ENCODE data around the gene MRAP.
"Not testable (repeated sequence)": the region's sequence is repeated elsewhere in the genome, so short reads cannot be mapped to it uniquely, and the experiment has no call there.

Gene MRAP

DNA sequence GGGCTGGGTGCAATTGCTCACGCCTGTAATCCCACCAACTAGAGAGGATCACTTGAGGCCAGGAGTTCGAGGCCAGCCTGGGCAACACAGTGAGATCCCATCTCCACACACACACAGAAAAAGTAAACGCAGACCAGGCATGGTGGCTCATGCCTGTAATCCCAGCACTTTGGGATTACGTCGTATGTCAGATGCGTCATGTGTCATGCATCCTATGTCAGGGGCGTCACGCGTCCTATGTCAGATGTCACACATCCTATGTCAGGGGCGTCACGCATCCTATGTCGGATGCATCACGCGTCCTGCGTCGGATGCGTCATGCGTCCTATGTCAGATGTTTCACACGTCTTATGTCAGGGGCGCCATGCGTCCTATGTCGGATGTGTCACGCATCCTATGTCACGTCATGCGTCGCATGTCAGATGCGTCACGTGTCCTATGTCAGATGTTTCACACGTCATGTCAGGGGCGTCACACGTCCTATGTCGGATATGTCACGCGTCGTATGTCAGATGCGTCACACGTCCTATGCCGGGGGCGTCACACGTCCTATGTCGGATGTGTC, 1.5 kb downstream of the MRAP start:
- DNase-seq: no peak

- no peak for DNase-seq
Measured at GRCh38 chr21:32301596-32301995, 2.9 kb downstream of the MRAP start.

DNA sequence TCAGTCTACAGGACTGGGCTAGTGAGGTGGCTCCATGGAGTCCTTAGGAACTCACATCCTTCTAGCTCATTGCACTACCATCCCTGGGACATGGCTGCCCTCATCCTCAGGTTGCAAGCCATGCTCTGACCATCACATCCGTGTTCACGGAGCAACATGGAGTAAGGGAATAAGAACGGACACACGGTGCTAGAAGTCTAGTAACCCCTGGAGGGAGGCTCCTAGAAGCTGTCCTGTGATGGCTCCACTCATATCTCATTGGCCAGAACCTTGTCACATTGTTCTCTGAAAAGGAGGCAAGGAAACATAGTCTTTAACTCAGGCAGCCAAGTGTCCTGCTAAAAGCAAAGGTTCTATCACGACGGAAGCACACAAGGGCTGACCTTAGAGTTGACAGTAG, 3.9 kb downstream of the MRAP start:
- DNase-seq: no peak

GRCh38 chr21:32303385-32303784, 4.7 kb downstream of the MRAP start:
- no peak for DNase-seq

GRCh38 chr21:32304998-32305397, 6.3 kb downstream of the MRAP start:
- DNase-seq: no peak

GRCh38 chr21:32306021-32306780, 7.5 kb downstream of the MRAP start:
- DNase-seq: no peak

DNA sequence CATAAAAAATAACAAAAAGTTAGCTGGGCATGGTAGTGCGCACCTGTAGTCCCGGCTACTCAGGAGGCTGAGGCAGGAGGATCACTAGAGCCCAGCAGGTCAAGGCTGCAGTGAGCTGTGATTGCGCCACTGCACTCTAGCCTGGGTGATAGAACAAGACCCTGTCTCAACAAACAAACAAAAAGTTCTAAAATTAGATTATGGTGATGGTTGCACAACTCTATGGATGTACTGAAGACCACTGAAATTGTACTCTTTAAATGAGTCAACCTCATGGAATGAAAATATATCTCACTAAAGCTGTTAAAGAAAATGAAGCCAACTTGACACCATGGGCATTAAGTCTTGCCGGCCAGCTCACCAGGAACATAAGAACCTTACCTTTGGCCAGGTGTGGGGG, 9.1 kb downstream of the MRAP start:
- DNase-seq: no peak

DNA sequence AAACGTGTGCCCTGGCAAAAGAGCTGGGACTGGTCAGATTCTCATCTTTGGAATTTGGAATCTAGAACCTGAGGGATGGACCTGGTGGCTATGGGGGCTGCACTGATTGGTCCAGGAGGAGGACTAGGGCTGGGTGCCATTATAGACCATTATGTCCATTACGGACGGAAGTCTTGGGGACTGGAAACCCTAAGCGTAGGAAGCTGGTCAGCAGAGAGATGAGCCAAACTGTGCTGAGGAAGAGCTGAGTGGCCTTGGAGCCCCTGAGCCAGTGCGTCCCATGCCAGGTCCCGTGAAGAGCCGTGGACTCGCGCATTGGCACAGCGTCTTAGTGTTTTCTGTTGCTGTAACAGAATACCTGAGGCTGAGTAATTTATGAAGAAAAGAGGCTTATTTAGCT, 10.0 kb downstream of the MRAP start:
- no peak for DNase-seq

DNA sequence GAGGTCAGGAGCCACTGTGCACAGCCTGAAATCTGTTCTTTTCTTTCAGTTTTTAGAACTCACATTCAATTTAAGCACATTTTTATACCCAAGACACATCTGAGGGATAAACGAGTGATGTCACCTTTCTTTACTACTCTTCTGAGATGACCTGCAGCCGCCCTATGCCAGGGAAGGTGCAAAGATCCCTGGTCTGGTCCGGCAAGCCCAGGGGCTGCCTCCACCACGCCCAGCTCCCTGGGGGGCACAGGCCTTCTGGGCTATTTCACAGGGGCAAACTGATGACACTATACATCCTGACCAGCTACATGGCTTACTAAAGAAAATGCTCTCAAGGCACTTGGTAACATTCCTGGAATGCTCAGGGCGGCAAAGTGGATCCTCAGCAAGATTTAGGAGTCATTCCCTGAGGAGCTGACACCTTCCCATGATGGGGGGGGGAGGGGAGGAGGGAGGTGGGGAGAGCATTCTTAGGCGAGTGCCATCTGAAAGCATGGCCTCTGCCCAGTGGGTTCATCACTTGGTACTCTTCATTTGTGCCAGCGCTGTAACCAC, 11.3 kb downstream of the MRAP start:
- no peak for DNase-seq

DNA sequence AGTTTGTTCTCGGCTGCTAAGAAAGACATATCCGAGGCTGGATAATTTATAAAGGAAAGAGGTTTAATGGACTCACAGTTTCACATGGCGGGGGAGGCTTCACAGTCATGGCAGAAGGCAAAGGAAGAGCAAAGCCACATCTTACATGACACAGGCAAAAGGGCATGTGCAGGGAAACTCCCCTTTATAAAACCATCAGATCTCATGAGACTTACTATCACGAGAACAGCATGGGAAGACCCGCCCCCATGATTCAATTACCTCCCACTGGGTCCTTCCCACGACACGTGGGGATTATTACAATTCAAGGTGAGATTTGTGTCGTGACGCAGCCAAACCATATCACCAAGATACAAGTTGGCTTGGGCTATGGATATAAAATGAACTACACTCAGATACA, 12.3 kb downstream of the MRAP start:
- DNase-seq: not testable (repeated sequence)

DNA sequence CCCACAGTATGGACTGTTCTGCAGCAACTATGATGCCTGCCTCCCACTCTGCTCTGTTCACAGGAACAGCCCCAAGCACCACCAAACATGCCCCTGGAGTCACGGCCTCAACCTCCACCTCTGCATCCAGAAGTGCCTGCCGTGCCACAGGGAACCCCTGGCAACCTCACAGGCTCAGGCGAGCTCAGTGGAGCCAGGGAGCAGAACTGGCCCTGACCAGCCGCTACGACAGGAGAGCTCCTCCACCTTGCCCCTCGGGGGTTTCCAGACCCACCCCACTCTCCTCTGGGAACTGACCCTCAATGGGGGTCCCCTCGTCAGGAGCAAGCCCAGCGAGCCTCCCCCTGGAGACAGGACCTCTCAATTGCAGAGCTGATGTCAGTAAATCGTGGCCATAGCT, 13.0 kb downstream of the MRAP start:
- DNase-seq: no peak

GRCh38 chr21:32312326-32312725, 13.7 kb downstream of the MRAP start:
- DNase-seq: no peak

GRCh38 chr21:32312976-32313375, 14.3 kb downstream of the MRAP start:
- DNase-seq: no peak

- no peak for DNase-seq
Measured at GRCh38 chr21:32314806-32315205, 16.2 kb downstream of the MRAP start.

DNA sequence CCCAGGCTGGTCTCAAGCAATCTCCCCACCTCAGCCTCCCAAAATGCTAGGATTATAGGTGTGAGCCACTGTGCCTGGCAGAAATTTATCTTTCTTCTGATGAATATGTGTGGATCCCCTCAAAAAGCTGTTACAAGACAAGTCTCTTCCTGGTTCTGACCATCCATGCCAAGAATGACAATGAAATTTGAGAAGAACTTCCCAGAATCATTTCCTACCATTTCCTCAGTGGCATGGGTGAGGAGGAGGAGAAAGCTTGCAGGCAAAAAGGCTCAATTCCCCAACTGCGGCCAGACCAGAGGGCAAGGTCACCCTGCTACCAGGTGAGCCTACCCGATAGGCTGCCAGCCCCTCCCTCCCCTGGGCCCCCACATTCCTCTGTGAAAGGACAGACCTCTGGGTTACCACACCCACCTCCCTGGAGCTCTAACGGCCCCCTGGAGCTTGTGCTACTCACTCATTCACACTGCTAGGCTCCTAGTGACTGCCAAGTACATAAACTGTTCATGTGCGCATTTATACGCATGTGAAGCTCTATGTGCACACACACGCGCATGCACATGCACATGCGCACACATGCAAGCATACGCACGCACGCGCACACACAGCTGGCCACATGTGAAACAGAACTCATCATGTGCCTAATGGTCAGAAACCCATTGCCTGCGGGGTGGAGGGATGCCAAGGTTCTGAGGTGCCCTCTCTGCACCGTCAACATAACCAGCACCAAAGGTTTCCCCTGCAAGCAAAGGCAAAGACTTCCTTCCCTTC, 17.0 kb downstream of the MRAP start:
- no peak for DNase-seq

GRCh38 chr21:32316361-32317215, 17.9 kb downstream of the MRAP start:
- no peak for DNase-seq

DNA sequence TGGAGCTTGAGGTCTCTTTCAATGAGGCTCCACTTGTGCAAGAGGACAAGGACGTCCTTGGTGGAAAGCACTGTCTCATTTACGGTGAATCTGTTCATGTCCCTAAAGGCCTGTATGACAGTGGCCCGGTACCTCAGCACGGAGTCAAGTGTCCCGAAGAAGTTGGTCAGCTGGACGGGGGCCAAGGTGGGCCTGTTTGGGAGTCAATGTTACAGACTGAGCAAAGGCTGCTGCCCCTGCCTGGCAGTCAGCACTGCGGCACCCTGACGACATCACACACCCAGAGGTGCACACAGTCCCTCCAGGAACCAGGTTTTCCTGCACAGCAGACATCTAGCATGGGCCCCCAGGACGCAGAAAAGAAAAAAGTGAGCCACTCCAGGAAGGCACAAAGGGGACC, 19.1 kb downstream of the MRAP start:
- DNase-seq: no peak

- DNase-seq: no peak
Measured at GRCh38 chr21:32319012-32319411, 20.4 kb downstream of the MRAP start.

DNA sequence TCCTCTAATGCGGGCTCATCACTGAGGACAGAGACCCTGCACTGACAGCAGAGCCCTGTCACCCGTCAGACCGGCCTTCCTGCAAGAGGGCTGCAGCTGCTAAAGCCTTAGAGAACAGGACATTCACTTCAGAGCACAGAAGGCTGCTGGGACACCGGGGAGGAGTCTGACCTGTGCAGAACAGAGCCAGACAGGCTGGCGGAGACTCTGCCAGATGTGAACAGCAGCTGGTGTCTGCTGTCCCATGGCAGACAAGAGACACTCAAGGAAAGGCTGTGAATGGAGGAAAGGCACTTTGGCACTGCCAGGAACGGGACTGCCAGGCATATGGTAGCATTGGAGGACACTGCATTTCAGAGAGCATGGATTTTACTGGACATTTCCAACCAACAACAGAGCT, 21.4 kb downstream of the MRAP start:
- DNase-seq: no peak

GRCh38 chr21:32320726-32321125, 22.1 kb downstream of the MRAP start:
- no peak for DNase-seq

DNA sequence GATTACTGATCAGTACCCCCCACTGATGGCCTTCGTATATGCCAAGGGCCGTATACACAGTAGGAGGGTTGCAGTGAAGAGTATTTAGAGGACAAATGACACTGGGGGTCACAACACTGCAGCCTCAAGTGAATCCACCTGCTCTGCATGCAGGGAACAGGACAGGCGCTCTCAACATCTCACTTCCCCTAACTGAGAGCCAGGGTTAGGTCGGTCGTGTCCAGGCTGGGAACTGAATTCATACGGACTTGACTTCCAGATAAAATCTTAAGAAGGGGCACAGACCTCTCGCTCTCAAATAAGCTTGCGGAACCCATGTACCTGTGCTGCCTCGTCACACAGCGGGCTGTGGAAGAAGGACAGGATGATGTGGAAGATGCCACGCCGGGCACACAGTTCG, 22.8 kb downstream of the MRAP start:
- no peak for DNase-seq

GRCh38 chr21:32322103-32322502, 23.4 kb downstream of the MRAP start:
- DNase-seq: no peak

DNA sequence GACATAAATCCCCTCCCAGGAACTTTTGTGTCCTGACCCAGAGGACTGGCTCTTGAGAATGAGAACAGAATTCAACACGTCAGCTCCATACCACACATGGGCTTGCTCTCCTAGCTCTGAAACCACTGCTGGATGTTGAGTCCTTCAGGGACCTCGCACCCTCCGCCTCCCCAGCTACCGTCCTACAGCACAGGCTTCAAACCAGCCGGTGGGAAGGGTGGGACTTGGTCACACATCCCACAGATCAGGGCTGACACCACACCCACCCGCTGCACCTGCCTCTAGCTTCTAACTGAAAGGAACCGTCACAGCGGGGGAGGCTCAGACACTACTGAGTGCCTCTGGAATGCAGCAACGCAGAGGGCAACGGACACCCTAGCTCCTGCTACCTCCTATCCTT, 24.0 kb downstream of the MRAP start:
- no peak for DNase-seq

Data from NCI-H1105 (cell line).